A673 (cell line): Measurements from ENCODE around the gene LCN15. TPM values are rescaled to one million over a fixed set of nuclear protein-coding genes. Genes with fewer than 3 reads are reported as not detected.

Source experiments
- BruUV-seq: library from RNA; stranded (reverse); fragments of 400-500 nt; replicated peaks from 2 replicates; lab custom pipeline; 2021; lab: Mats Ljungman, UMichigan
- CTCF ChIA-PET: fragments of 300-600 bp; sonication (Branson Sonifier 250); formaldehyde crosslinking; loops from one replicate; lab custom pipeline; 2022; ENCODE audit warnings: antibody characterized with exemption; lab: Charles Lee
- POLR2A ChIA-PET: fragments of 300-600 bp; sonication (Branson Sonifier 250); formaldehyde crosslinking; loops from one replicate; lab custom pipeline; 2022; ENCODE audit warnings: antibody characterized with exemption; ENCODE audit not compliant: low non-redundant PET; lab: Charles Lee
- DNase-seq: peaks from one replicate; pipeline ENCODE4 v3.0.0-alpha.2; 2015; ENCODE audit warnings: low spot score
- H3K27ac ChIP-seq: fragments of 200-600 bp; sonication (generic); 2 replicates; pipeline ENCODE4 v1.5.1; 2016; ENCODE audit warnings: mixed run types, low read depth, mild to moderate bottlenecking, mixed read lengths, antibody characterized with exemption, low read length; ENCODE audit not compliant: poor library complexity, severe bottlenecking
- H3K27me3 ChIP-seq: fragments of 200-600 bp; sonication (generic); replicated peaks from 2 replicates; pipeline ENCODE4 v1.6.1; 2017; ENCODE audit warnings: mixed run types, low read depth, mild to moderate bottlenecking, mixed read lengths, antibody characterized with exemption, low read length; ENCODE audit not compliant: insufficient read depth, poor library complexity
- H3K36me3 ChIP-seq: fragments of 200-600 bp; sonication (generic); 2 replicates; pipeline ENCODE4 v1.6.1; 2016; ENCODE audit warnings: mixed run types, mild to moderate bottlenecking, mixed read lengths, antibody characterized with exemption, low read length; ENCODE audit not compliant: insufficient read depth, poor library complexity, severe bottlenecking
- H3K4me1 ChIP-seq: fragments of 200-600 bp; sonication (generic); 2 replicates; pipeline ENCODE4 v1.6.1; 2017; ENCODE audit warnings: mixed run types, mild to moderate bottlenecking, mixed read lengths, antibody characterized with exemption, low read length; ENCODE audit not compliant: insufficient read depth, poor library complexity, severe bottlenecking
- H3K4me3 ChIP-seq: fragments of 200-600 bp; sonication (generic); 2 replicates; pipeline ENCODE4 v1.5.1; 2016; ENCODE audit warnings: low read depth, mixed run types, mild to moderate bottlenecking, mixed read lengths, low read length; ENCODE audit not compliant: poor library complexity, severe bottlenecking
- H3K9me3 ChIP-seq: fragments of 200-600 bp; sonication (generic); 2 replicates; pipeline ENCODE4 v1.6.1; 2016; ENCODE audit warnings: mixed run types, low read depth, mild to moderate bottlenecking, mixed read lengths, antibody characterized with exemption, low read length; ENCODE audit not compliant: poor library complexity, severe bottlenecking
- CTCF ChIP-seq: fragments of 300-800, 200-600 bp; sonication (generic); conservative IDR thresholded peaks from 2 replicates; pipeline ENCODE4 v1.5.1; 2017; ENCODE audit warnings: low read depth, mild to moderate bottlenecking, antibody characterized with exemption, low read length, moderate library complexity, mixed read lengths
- EZH2 ChIP-seq: fragments of 200-600 bp; sonication (generic); IDR thresholded peaks from 2 replicates; pipeline ENCODE4 v1.6.1; 2017; ENCODE audit warnings: borderline replicate concordance, low read depth, mild to moderate bottlenecking, mixed read lengths, antibody characterized with exemption, low read length; ENCODE audit not compliant: poor library complexity, severe bottlenecking
- intact Hi-C: fragments of 100-400 bp; cut with micrococcal nuclease; formaldehyde crosslinking; loops from one replicate; pipeline ENCODE4 v1.10.0; 2022; ENCODE audit not compliant: unreplicated experiment
- total RNA-seq: library from RNA; stranded (reverse); gene quantifications from 2 replicates; pipeline ENCODE4 v1.2.3, GENCODE V29; 2021

Gene LCN15
- total RNA-seq, 1 experiment from 2014 or later, result not detected

GRCh38 chr9:136723362-136723976, 40.8 kb downstream of the LCN15 start:
- Histone ChIP-seq H3K36me3 (peaks cover 50% of the 10 kb centered on the region), H3K4me3 (no peak overlapping the region), H3K27ac (no peak overlapping the region), H3K27me3 (no peaks in the 10 kb centered on the region), H3K9me3 (no peaks in the 10 kb centered on the region), H3K4me1 (peaks cover 36% of the 10 kb centered on the region)
- intact Hi-C loops, result no loop called here
- peak; percentile 37 for DNase-seq
- ChIA-PET POLR2A (no interaction called here), CTCF (no interaction called here)
- TF ChIP-seq CTCF (no peak), EZH2 (no peak)
- no TSS peak for BruUV-seq

GRCh38 chr9:136722969-136723356, 41.4 kb downstream of the LCN15 start:
- DNase-seq, result peak; percentile 49
- no peak overlapping the region for H3K4me3 ChIP-seq
- H3K9me3 ChIP-seq, result no peaks in the 10 kb centered on the region
- peaks cover 50% of the 10 kb centered on the region for H3K36me3 ChIP-seq
- H3K4me1 ChIP-seq, result peaks cover 36% of the 10 kb centered on the region
- ChIA-PET CTCF (no interaction called here), POLR2A (no interaction called here)
- H3K27ac ChIP-seq, result no peak overlapping the region
- intact Hi-C loops, result no loop called here
- H3K27me3 ChIP-seq, result no peaks in the 10 kb centered on the region
- no TSS peak for BruUV-seq
- TF ChIP-seq EZH2 (no peak), CTCF (no peak)

- POLR2A ChIA-PET, result no interaction called here
These were observed 42.0 kb downstream of the LCN15 start for GRCh38 chr9:136722093-136722968.

More at GRCh38 chr9:136722093-136722968, 42.0 kb downstream of the LCN15 start:
- no TSS peak for BruUV-seq
- Histone ChIP-seq H3K4me3 (no peak overlapping the region), H3K27me3 (no peaks in the 10 kb centered on the region), H3K27ac (no peak overlapping the region), H3K4me1 (peaks cover 36% of the 10 kb centered on the region), H3K9me3 (no peaks in the 10 kb centered on the region), H3K36me3 (peaks cover 50% of the 10 kb centered on the region)
- no peak for DNase-seq
- CTCF ChIA-PET, result no interaction called here
- no peak for TF ChIP-seq EZH2
- no peak for TF ChIP-seq CTCF
- intact Hi-C loops, result no loop called here
